Fibroblast of skin of left biceps (primary cell): ENCODE results near the gene RABGAP1L.
"Not testable (repeated sequence)": the region's sequence is repeated elsewhere in the genome, so short reads cannot be mapped to it uniquely, and the experiment has no call there.

Experiments
- DNase-seq, 2 experiments: peaks; one replicate each; pipeline ENCODE4 v3.0.0-alpha.2; 2013; ENCODE audit warnings: low read depth in 2 of 2

Gene RABGAP1L

DNA sequence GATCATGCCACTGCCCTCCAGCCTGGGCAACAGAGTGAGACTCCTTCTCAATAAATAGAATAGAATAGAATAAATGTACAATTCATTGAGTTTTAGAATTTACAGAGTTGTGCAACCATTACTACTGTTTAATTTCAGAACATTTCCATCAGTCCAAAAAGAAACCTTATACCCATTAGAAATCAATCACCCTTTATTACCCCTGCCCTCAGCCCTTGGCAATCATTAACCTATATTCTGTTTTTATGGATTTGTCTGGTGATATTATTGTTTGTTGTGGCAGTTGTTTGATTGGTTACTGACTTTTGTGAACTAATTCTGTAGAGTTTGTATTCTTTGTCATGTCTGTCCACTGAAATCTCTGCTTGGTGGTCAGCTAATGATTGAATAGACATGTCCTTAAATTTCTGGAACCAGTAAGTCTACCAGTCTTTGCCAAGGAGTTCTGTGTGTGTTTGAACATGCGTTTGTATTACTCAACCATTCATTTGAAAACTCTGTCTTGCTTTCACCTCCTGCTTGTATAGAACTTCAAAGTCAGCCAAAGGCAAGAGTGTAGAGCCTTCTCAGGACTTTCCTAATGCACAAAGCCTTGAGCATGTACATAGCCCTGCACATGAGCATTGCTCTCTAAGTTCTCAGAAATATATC lies 497.2 kb downstream of the RABGAP1L start:
- DNase-seq: no peak

DNA sequence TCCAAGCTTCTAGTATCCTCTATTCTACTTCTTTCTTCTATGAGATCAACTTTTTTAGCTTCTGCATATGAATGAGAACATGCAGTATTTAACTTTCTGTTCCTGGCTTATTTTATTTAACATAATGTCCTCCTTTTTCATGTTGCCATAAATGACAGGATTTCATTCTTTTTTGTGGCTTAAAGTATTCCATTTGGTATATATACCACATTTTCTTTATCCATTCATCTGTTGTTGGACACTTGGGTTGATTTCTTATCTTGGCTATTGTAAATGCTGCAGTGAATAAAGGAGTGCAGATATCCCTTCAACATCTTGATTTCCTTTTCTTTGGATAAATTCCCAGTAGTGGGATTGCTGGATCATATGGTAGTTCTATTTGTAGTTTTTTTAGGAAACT lies 498.1 kb downstream of the RABGAP1L start:
- no peak for DNase-seq

DNA sequence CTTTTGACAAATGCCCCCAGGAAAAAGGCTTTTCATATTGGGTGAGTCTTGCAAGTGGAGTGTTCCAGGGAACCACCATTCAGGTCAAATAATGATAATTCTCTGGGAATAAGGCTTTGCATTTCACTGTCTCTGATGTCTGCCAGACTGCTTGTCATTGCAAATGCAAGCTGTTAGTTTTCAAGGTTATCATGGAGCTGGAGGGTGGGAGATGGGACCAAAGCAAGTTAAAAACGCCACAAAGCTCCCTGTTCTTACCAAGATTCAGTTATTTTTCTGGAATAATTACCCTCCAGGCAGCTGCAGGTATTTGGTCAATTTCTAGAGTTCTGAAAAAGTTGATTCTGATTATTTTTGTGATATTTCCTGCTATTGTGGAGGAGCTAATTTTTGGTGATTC lies 498.6 kb downstream of the RABGAP1L start:
- no peak for DNase-seq

DNA sequence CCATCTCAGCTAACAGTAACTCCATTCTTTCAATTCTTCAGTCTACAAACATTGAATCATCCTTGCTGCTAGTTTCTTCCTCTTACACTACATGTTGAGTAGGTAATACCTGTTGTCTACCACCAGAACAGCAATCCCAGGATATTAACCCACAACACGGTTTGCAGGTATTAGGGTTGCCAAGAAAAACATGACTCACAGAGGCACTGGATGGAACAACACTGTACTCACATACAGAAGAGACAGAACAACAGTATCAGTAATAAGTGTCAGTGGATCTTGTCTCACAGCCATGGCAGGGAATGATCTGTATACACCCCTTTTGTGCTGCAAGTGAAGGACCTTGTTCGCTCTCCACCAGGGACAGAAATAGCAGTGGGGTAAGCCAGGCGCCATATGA lies 500.5 kb downstream of the RABGAP1L start:
- no peak for DNase-seq

DNA sequence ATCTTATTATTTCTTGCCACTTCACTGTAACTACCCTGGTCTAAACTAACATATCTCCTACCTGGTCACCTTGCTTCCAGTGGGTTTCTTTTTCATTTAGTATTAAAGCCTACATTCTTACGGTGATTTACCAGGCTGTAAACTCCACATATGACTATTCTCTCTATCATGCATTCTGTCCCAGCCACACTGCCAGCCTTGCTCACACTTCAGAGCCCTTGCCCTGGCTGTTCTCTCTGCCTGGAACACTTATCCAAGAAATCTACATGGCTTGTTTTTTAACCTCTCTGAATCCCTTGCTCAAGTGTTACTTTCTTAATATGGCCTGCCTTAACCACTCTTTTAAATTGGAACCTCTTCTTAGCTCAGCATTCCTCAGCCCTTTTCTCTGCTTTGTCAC lies 501.2 kb downstream of the RABGAP1L start:
- DNase-seq: no peak

DNA sequence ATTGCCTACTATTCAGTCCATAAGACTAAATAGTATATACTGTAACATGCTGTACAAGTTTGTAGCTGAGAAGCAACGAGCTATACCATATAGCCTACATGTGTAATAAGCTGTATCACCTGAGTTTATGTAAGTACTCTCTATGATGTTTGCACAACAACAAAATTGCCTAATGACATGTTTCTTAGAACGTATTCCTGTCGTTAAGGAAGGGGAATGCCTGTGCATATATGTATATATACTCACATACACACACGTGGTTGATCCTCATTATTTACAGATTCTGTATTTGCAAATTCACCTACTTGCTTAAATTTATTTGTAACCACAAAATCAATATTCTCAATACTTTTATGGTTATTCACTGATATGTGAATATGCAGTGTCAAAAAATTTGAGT lies 504.0 kb downstream of the RABGAP1L start:
- DNase-seq: no peak

DNA sequence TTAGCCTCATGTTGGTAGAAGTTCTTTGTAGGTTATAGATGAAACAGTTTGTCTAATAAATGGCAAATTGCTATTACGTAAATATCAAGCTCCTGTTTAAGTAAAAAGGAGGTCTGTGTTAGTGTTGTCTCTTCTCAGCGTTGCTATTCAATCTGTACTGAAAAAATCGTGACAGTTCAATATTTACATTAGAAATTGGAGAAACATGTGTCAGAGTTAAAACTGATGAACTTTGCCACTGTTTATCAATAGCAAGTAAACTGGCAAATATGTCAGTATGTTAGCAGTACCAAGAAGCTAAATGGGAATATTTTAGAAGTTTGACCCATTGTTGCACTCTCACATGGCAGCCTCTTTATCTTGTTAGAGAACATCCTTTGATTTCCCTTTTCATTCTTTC lies 506.9 kb downstream of the RABGAP1L start:
- no peak for DNase-seq

DNA sequence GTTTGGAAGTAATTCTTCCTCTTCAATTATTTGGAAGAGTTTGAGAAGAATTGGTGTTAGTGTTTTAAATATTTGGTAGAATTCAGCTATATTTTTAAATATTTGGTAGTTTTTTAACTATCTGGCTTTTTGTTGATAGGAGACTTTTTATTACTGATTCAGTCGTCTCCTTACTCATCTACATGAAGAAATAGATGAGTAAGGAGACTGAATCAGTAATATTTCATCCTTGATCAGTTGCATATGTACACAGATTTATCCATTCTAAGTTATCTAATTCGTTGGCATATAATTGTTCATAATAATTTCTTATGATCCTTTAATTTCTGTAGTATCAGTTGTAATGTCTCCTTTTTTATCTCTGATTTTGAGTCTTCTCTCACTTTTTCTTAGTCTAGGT lies 512.5 kb downstream of the RABGAP1L start:
- no peak for DNase-seq

DNA sequence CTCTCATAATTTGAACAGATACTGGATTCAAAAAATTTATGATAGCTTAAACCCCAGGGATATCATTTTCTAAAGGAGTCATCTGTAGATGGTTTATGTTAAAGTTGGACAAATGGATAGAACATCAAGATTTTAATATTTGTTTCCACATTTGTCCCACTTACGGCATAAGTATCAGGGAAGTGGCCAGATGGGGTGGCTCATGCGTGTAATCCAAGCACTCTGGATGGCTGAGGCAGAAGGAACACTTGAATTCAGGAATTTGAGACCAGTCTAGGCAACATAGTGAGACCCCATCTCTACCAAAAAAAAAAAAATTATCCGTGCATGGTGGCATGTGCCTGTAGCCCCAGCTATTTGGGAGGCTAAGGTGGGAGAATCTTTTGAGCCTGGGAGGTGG lies 517.5 kb downstream of the RABGAP1L start:
- DNase-seq: no peak

DNA sequence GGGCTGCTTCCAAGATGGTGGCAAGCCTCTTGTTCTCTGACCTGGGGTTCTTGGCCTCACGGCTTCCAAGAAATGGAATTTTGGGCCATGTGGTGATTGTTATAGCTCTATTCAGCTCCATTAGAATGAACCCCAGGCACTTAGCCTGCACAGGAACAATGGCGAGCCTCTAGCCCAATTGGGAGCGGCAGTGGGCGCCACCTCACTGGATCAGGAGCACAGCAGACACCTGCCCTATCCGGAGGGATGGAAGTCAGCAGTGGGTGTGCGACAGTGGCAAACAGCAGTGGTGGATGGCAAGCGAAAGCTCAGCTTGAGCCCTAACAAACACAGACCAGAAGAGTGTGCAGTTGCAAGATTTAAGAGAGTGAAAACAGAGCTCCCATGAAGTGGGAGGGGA lies 519.3 kb downstream of the RABGAP1L start:
- DNase-seq: no peak

DNA sequence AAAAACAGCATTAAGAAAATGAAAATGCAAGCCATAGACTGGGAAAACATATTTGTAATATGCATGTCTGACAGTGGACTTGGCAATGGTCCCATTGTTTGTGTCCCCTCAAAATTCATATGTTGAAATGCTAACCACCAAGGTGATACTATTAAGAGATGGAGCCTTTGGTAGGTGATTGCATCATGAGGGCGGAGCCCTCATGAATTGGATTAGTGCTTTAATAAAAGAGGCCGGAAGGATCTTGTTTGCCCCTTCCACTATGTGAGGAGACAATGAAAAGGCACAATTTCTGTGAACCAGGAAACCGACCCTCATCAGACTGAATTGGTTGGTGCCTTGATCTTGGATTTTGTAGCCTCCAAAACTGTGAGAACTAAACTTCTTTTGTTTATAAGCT lies 520.8 kb downstream of the RABGAP1L start:
- no peak for DNase-seq

DNA sequence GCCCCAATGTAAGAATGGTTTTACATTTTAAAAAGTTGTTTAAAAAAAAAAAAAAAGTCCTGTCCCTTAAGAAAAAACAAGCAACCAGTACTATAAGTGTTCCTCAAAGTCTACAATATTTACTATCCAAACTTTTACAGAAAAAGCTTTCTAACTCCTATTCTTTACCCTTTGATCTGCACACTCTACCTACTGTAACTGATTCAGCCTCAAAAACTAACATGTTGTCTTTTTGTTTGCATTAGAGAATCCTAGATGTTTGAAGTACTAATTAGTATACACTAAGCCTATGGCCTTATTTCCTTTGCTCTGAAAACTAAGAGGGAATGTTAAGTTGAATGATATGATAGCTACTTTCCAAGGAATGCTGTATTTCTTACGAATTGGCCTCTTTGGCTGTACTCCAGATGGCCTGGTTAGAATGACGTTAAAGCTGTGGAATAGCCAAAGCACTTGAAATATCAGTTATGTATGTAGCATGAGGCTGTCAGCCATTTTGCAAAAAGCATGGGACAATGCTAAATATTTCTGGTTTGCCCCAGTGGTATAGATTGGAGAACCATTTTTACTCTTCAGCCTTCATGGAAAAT lies 523.2 kb downstream of the RABGAP1L start:
- peak; percentile 29 to 31 for DNase-seq

DNA sequence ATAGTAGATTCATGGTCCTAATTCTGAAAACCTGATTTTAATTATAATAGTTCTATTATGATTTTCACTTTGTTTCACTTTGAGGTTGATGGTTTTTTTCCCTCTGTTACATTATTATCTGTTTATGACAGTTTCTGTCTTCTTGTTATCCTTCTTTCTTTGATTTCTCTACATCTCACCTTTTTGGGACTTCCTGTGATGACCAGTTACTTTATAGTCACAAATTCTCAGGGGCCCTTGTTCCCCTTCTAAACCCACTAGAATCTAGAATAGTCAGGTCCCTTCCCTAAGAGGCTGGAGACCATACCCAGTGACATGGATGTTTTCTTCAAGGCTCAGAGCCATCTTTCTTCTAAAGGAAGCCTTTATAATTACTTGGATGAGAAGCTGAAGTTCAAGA lies 526.9 kb downstream of the RABGAP1L start:
- no peak for DNase-seq

DNA sequence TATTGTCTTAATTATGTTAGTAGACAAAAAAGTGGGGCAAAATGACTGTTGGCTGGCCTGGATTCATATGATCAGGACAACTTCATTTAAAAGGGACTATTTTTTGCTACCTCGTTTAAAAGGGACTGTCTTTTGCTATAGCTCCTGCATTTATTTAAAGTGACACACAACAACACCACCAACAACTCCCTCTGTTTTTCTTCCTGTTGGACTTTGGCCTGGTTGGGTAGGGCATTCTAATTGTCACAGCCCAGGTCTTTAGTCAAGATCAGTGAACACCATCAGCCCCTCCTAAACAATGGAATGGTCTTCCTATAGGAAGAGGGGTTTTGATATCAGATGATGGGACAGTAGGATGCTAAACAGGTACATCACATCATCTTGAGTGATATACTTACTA lies 530.2 kb downstream of the RABGAP1L start:
- DNase-seq: no peak

DNA sequence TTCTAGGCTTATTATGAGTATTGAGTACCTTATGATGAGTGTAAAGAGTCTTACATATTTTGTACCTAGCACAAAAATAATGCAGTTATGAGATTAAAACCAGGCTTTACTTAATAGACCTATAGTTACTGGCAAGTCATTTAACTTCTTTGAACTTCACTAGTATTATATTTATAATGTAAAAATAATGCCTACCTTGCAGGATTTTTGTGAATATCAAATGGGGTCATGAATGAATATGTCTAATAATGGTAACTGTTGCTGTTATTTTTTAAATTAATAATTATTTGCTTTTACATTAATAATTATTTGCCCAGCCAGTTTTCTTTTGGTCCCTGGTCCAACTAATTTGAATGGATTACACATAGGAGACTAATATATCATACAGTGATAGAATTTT lies 530.9 kb downstream of the RABGAP1L start:
- DNase-seq: no peak

DNA sequence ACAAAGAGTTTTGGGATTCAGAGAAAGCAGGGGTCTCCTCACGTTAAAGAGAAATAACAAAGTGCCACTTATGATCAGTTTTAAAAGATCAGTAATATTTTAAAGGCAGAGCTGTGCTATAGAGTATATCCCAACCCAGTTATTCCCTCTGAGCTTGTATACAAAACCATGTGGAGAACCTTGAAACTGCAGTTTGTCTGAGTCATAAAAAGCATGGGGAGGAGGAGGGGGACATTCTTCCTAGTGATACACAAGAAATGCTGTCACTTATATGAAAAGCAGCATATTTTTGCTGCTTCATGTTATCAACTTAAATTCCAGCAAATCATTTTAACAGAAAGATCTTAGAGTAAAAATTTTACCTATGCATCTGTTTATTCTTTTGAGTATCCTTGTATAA lies 533.0 kb downstream of the RABGAP1L start:
- DNase-seq: peak in 1 of 2 experiments; percentile 3

DNA sequence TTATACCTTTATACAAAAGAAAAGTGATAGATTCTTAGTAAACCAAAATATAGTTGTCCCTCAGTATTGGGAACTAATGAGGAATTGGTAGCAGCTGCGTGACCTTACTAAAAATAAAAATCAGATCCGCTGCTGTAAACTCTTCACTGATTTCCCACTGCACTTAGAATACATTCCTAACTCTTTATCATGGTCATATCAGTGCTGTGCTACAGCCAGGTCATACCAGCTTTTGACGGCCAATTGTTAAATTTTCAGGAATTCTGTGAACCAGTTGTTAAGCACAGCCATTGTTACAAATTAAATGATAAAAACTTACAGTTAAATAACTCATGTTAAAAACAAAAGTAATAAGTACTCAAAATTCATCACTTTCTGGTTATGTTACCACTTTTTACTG lies 533.8 kb downstream of the RABGAP1L start:
- DNase-seq: no peak

DNA sequence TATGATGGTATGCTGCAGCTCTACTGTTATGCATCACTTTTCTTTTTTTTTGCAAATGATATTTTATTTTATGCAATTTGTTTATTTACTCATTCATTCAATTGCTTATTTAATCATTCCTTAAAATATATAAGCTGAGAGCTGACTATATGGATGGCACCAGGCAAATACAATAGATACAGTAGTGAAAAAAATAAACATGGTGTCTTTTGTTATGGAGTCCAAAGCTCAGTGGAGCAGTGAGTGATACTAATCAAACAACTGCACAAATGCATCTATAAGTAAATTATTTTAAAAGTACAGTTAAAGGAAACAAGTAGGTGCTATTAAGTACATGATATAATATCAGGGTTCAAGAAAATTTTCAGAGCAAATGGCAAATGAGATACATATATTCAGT lies 534.2 kb downstream of the RABGAP1L start:
- DNase-seq: not testable (repeated sequence)

DNA sequence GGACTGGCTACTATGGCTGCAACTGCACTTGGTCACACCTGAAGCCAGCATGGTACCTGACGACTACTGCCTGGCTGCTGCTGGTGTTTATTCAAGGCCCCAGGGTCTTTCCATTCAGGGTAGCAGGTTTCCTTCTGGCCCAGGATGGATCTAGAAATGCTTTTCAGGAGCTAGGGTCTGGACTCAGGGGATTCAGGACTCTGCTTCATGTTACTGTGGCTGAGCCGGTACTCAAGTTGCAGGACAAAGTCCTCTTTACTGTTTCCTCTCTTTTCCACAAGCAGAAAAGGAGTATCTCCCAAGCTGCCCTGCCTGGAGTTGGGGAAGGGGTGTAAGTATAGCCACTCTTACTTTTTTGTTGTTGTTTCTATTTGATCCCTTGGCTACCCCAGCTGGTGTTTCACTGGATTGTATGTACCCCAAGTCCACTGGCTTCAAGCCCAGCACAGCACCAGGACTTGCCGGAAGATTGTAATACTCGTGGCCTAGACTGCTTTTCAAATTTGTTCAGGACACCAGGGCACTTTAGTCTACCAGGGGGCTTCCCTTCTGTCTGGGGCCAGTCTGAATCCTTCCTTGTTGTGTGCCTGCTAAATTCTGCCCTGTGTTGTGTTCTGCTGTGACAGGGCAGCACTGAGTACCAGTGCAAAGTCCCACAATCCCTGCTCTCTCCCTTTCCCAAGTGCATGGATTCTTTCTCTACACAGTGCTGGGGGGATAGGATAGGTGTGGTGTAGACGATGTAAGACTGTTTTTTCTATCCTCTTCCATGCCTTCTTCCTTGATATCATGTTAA lies 536.9 kb downstream of the RABGAP1L start:
- no peak for DNase-seq

DNA sequence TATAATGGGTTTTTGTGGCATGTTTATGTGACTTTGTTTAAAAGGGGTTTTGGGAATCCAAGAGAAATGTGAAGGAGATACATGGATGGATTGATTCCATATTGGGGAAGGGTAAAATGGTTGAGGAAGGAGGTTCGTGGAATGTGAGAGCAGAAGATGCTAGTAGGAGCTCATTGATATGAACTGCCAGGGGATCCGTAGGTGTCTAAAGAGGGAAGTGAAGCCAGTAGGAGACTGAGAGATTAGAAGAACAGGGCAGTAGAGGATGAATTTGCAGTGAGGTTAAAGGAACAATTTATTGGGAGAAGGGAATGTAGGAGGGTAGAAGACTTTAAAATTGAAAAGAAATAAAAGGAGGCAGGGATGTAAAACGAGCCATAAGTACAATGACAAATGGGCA lies 541.0 kb downstream of the RABGAP1L start:
- DNase-seq: no peak

DNA sequence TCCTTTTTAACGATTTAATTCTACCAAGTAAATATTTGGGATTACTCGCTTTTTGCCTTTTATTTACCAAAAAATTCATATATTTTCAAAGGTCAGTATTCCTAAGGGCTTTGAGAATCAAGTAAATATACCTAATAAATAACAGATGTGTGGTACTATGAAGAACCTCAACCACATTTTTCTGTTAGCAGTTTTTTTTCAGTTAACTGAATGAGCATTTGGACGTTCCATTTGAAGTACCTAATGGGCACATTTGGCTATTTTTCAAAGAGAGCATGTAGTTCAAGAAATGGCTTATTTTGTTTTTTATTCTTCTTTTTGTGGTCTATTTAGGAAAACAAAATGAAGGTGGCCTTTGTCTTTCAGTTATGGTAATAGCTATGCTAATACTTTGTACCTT lies 541.5 kb downstream of the RABGAP1L start:
- peak; percentile 9 to 10 for DNase-seq

DNA sequence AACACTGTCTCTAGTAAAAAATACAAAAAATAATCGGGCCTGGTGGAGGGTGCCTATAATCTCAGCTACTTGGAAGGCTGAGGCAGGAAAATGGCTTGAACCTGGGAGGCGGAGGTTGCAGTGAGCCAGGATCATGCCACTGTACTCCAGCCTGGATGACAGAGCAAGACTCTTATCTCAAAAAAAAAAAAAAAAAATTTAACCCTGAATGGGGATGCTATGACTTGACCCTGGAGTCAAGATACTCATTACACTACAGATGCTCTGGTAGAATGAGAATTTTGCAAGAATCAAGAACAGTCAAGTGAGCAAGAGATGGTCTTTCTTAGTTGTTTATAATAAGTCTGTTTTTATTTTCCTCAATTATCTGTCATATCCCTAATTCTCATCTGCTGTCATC lies 542.2 kb downstream of the RABGAP1L start:
- DNase-seq: no peak

DNA sequence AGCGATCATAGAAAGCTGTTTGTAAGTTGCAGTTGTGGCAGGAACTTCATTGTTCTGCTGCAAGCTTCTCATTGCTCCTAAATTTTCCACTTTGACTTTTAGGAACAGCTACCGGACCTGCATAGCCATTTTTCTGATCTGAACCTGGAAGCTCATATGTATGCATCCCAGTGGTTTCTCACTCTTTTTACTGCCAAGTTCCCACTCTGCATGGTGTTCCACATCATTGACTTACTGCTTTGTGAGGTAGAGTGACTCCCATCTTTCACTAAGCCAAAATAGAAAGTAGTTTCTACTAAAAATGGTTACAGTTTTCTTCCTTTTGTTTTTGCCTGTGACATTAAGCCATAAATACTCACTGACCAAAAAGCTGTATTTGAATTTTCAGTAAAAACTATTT lies 542.7 kb downstream of the RABGAP1L start:
- no peak for DNase-seq
